NCI-H2081 (cell line): Measurements from ENCODE around the gene SURF6.
A peak's percentile ranks its signal among the peaks of the same experiment; 100 is the strongest.
"Not testable (repeated sequence)": the region's sequence is repeated elsewhere in the genome, so short reads cannot be mapped to it uniquely, and the experiment has no call there.

ENCODE experiments used
- DNase-seq, 2 experiments: peaks; one replicate each; lab custom pipeline; 2025; lab: John Stamatoyannopoulos, UW

Gene SURF6

GRCh38 chr9:133347985-133348717 lies 12.2 kb upstream of the SURF6 start, which contains the start of the genes MED22 and RPL7A:
TSS of gene MED22 (minus strand) at chr9:133348131. CDS start at chr9:133346662, 1,469 bp downstream.
TSS of gene RPL7A (plus strand) at chr9:133348218. CDS start at chr9:133348244, 26 bp downstream.
- peak; percentile 95 for DNase-seq

GRCh38 chr9:133347515-133347984 lies 11.6 kb upstream of the SURF6 start:
- peak in 1 of 2 experiments; percentile 21 for DNase-seq

GRCh38 chr9:133346021-133346785 lies 10.2 kb upstream of the SURF6 start:
- no peak for DNase-seq

GRCh38 chr9:133345596-133345995 lies 9.6 kb upstream of the SURF6 start:
- no peak for DNase-seq

GRCh38 chr9:133344979-133345378 lies 9.0 kb upstream of the SURF6 start:
- no peak for DNase-seq

GRCh38 chr9:133344071-133344470 lies 8.1 kb upstream of the SURF6 start:
- no peak for DNase-seq

- DNase-seq, result no peak
Measured at GRCh38 chr9:133342570-133342969, 6.6 kb upstream of the SURF6 start.

GRCh38 chr9:133342069-133342406 lies 6.0 kb upstream of the SURF6 start:
- DNase-seq, result no peak

- no peak for DNase-seq
Measured at GRCh38 chr9:133341369-133342068, 5.5 kb upstream of the SURF6 start.

GRCh38 chr9:133340916-133341315 lies 4.9 kb upstream of the SURF6 start:
- no peak for DNase-seq

GRCh38 chr9:133340256-133340655 lies 4.3 kb upstream of the SURF6 start:
- DNase-seq, result no peak

- no peak for DNase-seq
Measured at GRCh38 chr9:133339641-133340040, 3.7 kb upstream of the SURF6 start.

- DNase-seq, result not testable (repeated sequence)
Measured at GRCh38 chr9:133334888-133335287, 1.1 kb downstream of the SURF6 start.

- DNase-seq, result peak; percentile 29 to 59
Measured at GRCh38 chr9:133334161-133334560, 1.8 kb downstream of the SURF6 start.

- DNase-seq, result no peak
Measured at GRCh38 chr9:133333566-133333965, 2.4 kb downstream of the SURF6 start.

- no peak for DNase-seq
Measured at GRCh38 chr9:133333011-133333410, 3.0 kb downstream of the SURF6 start.

GRCh38 chr9:133332381-133332730 lies 3.6 kb downstream of the SURF6 start:
- DNase-seq, result no peak

- DNase-seq, result no peak
Measured at GRCh38 chr9:133331641-133332380, 4.2 kb downstream of the SURF6 start.

GRCh38 chr9:133331221-133331620 lies 4.8 kb downstream of the SURF6 start:
- no peak for DNase-seq

GRCh38 chr9:133329306-133330156 lies 6.5 kb downstream of the SURF6 start:
- DNase-seq, result peak; percentile 15 to 48
